Spinal cord (tissue), 10 donors: Measurements from ENCODE around the gene CASQ2. TPM values are rescaled to one million over a fixed set of nuclear protein-coding genes. Genes with fewer than 3 reads are reported as not detected.

Experiments used
- DNase-seq, 6 donors: peaks; one replicate each; pipeline versions ENCODE4 v3.0.0 to v3.0.0-alpha.2; 2013 to 2015; ENCODE audit warnings: low spot score in 6 of 6, low read depth in 4 of 6
- H3K27ac ChIP-seq: one replicate; pipeline ENCODE4 v1.5.1; 2013; ENCODE audit warnings: low read depth, low read length, control low read depth
- H3K27me3 ChIP-seq: one replicate; pipeline ENCODE4 v1.6.1; 2013; ENCODE audit warnings: low read length; ENCODE audit not compliant: control insufficient read depth, insufficient read depth
- H3K36me3 ChIP-seq: one replicate; pipeline ENCODE4 v1.6.1; 2013; ENCODE audit warnings: low read length; ENCODE audit not compliant: control insufficient read depth, insufficient read depth
- H3K4me1 ChIP-seq: one replicate; pipeline ENCODE4 v1.6.1; 2013; ENCODE audit warnings: low read length; ENCODE audit not compliant: control insufficient read depth, insufficient read depth
- H3K4me3 ChIP-seq: one replicate; pipeline ENCODE4 v1.5.1; 2013; ENCODE audit warnings: low read depth, low read length, control low read depth
- H3K9me3 ChIP-seq: one replicate; pipeline ENCODE4 v1.6.1; 2013; ENCODE audit warnings: low read length; ENCODE audit not compliant: control insufficient read depth, insufficient read depth
- WGBS: methylation state at CpG from one replicate; pipeline ENCODE4 v1.1.5; 2013; ENCODE audit warnings: missing lambda C conversion rate; ENCODE audit not compliant: insufficient coverage; 5-methylcytosine and 5-hydroxymethylcytosine counted together
- polyA plus RNA-seq, 2 donors: library from polyadenylated mRNA; unstranded; fragments of 120-200 nt; gene quantifications; one replicate each; pipeline ENCODE4 v1.2.1, GENCODE V29; 2013; ENCODE audit not compliant: insufficient read length in 2 of 2
- total RNA-seq, 2 donors: library from RNA; depleted of rRNA in 1 of 2; stranded (reverse); fragments of 120-200 nt in 1 of 2; fragments of >200 nt in 1 of 2; gene quantifications; one replicate each; pipeline versions ENCODE4 v1.2.3 to v1.2.4, GENCODE V29; 2013 to 2014
- donor health status: healthy.

The CASQ2 gene
- total and polyA plus RNA-seq, 4 donors: 1.1 to 3.1 (median 1.4) TPM

DNA sequence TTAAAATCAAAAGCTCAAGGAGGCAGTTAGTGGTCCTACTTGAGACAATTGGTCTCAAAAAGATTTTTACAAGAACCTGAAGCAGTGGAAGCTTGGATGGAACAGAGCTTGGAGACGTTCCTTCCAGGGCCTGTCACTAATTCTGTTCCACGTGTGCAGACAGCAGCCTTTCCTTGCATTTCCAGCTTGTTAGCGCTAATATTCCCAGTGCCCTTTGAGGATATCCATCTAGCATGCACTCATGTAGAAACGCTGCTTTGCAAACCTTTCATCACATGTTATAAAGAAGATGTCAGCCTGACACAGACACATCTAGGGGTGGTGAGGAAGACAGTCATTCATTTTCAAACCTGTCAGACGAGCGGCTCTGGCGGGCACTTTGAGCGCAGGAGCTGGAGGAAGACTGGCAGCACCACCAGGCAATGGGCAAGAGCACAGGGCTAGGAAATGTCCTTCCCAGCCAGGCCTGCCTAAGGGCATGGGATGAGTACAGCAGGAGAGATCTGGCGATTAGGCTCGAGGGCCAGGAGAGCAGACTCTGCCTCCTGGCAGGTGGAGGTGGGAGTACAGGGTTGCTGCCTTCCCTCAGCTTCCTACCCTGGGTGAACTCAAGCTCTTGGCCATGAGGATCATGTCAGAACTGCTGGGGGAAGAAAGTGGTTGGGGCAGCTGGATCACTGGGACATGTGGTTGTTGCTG, 55.5 kb downstream of the CASQ2 start:
- WGBS: 75% methylated on average over 9 of the region's 10 CpGs
- Histone ChIP-seq H3K9me3 (no peaks in the 10 kb centered on the region), H3K4me1 (no peaks in the 10 kb centered on the region), H3K27ac (no peak overlapping the region), H3K36me3 (no peaks in the 10 kb centered on the region), H3K27me3 (no peaks in the 10 kb centered on the region), H3K4me3 (no peak overlapping the region)
- DNase-seq: no peak

DNA sequence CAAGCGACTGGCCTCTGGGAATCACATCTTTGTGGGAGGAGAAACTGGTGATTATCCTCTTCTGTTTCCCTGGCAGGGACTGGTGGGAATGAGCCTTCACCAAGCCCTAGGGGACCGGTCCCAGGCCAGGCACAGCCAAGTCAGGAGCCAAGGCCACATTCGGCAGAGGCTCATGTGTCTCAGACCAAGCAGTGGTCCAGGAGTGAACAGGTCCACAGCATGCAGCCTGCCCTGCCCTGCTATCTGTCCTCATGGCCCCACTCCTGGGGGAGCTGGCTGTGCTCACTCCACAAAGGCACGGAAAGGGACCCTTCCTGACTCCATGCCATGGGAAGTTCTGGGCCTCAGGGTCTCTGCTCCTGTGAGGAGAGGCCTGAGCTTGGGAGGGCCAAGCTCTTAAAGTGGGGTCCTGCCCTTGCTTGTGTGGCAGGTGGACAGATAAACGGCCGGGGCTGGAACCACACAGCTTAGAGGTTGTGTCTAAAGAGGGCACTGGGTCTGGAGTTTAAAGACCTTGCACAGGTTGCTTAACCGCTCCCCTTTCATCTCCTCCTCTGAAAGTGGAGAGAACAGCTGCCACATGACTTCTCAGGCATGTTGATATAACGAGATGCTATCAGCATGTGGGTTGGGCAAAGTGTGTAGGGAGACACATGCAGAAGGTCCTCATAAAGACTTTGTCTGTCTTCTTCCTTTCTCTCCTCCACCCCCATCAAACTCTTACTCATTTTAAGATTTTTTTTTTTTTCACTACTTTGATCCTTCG, 57.5 kb downstream of the CASQ2 start:
- DNase-seq: no peak
- WGBS: 73% methylated on average over 5 of the region's 9 CpGs

DNA sequence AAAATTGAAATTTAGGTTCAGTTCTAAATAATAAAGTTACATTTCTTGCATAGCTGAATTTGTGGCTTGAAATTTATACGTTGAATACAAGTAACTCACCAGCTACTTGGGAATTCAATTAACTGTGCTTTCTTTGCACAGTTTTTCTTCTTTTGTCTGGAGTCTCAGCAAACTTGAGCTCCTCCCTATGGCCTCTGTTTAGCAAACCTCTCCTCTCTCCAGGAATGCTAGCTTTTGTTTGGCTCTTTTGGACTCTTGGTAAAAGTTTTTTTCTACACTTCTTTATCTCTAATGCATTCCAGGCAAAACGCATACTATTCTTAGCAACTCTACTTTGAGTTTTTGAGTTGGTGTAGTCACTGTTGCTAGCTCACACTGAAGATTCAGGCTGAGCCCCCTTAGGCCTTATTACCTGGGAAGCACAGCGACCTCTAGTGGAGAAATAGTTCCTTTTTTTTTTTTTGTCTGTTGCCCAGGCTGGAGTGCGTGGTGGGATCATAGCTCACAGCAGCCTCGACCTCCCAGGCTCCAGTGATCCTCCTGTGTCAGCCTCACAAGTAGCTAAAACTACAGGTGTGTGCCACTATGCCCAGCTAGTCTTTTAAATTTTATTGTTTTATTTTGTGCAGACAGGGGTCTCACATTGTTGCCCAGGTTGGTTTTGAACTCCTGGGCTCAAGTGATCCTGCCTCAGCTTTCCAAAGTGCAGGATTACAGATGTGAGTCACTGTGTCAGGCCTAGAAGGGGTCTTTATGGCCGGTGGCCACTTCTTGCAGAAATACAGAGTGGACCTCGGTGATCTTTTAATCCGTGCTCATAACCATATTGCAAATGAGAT, 61.7 kb downstream of the CASQ2 start:
- peak in 3 of 6 donors; percentile 37 to 66 (median 48) for DNase-seq
- Histone ChIP-seq H3K4me3 (no peak overlapping the region), H3K27me3 (no peaks in the 10 kb centered on the region), H3K9me3 (no peaks in the 10 kb centered on the region), H3K36me3 (no peaks in the 10 kb centered on the region), H3K27ac (peak overlapping the region; percentile 17), H3K4me1 (peaks cover 12% of the 10 kb centered on the region)
- WGBS: 88% methylated on average over 2 of the region's 8 CpGs

More for the DNA sequence above, 57.5 kb downstream of the CASQ2 start:
- H3K27ac ChIP-seq: no peak overlapping the region
- H3K4me3 ChIP-seq: no peak overlapping the region
- H3K27me3 ChIP-seq: no peaks in the 10 kb centered on the region
- H3K9me3 ChIP-seq: no peaks in the 10 kb centered on the region
- peaks cover 10% of the 10 kb centered on the region for H3K4me1 ChIP-seq
- H3K36me3 ChIP-seq: no peaks in the 10 kb centered on the region

DNA sequence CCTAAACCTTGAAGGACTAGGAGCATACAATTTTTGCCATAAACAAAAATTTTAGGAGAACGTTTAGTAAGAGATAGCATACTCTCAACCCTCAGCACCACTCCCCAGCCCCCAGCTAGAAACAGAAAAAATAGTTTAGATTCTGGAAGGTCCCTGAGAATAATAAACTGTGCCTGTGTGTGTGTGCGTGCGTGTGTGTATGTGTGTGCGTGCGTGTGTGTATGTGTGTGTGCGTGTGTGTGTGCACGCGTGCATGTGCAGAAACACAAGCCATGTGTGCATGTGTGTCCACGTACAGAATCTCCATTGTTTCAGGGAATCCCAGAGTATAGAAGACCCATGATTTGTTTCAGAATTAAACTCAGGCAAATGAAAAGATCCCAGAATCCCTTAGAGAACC, 62.6 kb downstream of the CASQ2 start:
- 80% methylated on average over 5 of the region's 9 CpGs for WGBS
- no peaks in the 10 kb centered on the region for H3K27me3 ChIP-seq
- no peaks in the 10 kb centered on the region for H3K9me3 ChIP-seq
- no peaks in the 10 kb centered on the region for H3K36me3 ChIP-seq
- no peak overlapping the region for H3K4me3 ChIP-seq
- peak overlapping the region; percentile 17 for H3K27ac ChIP-seq
- no peak for DNase-seq
- peaks cover 12% of the 10 kb centered on the region for H3K4me1 ChIP-seq

DNA sequence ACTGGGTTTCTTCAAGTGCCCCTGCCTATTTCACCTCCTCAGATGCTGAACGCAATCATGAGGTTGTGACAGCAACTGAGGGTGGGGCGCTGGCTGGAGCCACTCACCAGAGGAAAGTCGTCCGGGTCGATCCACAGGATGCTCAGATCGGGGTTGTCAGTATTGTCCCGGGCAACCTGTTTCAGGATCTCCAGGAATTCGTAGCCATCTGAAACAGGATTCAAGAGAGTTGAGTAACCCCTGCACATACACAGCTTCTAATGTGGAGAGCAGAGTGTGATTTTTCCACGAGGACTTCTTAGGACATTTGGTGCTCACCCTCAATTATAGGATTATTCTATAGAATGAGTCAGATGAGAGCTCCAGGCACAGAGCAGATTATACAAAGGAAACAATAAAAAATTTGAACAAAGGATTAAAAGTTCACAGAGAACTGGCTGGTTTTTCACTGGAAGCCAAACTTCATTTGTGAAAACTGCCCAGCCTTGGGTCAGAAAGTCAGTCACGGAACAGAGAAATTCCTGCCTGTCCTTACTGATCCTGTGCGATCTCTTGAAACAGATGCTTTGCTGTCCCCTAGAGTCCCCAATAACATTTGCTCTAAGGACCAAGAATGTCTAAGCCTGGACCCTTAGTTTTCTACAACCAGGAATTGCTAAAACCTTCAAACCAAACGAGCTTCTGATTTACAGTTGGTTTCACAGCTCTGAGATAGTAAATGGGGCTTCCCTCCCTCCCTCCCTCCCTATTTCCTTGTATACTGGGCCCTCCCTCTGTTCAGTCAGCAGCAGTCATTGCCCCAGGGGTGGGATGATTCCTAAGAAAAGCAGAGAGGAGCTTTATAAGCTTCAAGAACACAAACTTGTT, 63.2 kb downstream of the CASQ2 start:
- Histone ChIP-seq H3K4me1 (peaks cover 12% of the 10 kb centered on the region), H3K27ac (peak overlapping the region; percentile 17), H3K9me3 (no peaks in the 10 kb centered on the region), H3K36me3 (no peaks in the 10 kb centered on the region), H3K27me3 (no peaks in the 10 kb centered on the region), H3K4me3 (no peak overlapping the region)
- DNase-seq: peak in 1 of 6 donors; percentile 28
- WGBS: 91% methylated on average over 7 of the region's 12 CpGs

DNA sequence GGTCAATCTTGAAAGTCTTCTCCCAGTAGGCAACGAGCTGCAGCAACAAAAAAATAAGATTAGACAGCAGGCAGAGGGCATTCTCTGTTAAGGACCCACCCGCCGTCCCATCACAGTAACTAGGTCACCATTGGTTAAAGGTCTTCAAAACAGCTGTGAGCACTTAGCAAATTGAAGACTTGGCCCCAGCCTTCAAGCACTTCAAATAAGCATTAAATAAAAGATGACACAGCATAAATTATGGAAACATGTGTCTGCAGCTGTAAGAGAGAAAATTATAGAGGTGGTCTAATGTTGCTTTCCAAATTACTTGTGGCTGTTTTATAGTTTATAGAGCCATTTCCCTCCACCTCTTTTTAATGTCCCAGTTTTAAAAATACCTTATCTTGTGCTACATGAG, 65.6 kb downstream of the CASQ2 start:
- no peak overlapping the region for H3K27ac ChIP-seq
- H3K27me3 ChIP-seq: no peaks in the 10 kb centered on the region
- no peak overlapping the region for H3K4me3 ChIP-seq
- peaks cover 12% of the 10 kb centered on the region for H3K4me1 ChIP-seq
- H3K9me3 ChIP-seq: no peaks in the 10 kb centered on the region
- DNase-seq: no peak
- WGBS: 83% methylated on average over 3 of the region's 3 CpGs
- no peaks in the 10 kb centered on the region for H3K36me3 ChIP-seq

DNA sequence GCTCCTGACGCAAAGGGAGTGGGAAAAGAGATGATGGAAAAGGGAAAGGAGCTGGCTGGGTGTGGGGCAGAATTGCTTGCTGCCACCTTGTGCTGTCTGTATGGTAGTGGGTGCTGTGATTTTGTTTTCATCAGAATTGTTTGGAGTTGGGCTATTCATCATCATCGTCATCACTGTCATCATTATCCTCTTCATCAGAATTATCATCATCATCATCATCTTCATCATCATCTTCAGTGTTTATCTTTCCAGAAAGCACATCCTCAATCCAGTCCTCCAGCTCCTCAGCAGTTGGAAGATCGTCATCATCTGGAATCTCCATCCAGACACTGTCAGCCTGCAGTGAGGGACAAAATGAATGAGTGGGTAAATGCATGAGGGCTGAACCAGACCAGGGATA, 67.4 kb downstream of the CASQ2 start:
- no peak overlapping the region for H3K27ac ChIP-seq
- no peak overlapping the region for H3K4me3 ChIP-seq
- DNase-seq: no peak
- no peaks in the 10 kb centered on the region for H3K9me3 ChIP-seq
- no peaks in the 10 kb centered on the region for H3K27me3 ChIP-seq
- 75% methylated on average over 1 of the region's 3 CpGs for WGBS
- no peaks in the 10 kb centered on the region for H3K36me3 ChIP-seq
- H3K4me1 ChIP-seq: peaks cover 3% of the 10 kb centered on the region

DNA sequence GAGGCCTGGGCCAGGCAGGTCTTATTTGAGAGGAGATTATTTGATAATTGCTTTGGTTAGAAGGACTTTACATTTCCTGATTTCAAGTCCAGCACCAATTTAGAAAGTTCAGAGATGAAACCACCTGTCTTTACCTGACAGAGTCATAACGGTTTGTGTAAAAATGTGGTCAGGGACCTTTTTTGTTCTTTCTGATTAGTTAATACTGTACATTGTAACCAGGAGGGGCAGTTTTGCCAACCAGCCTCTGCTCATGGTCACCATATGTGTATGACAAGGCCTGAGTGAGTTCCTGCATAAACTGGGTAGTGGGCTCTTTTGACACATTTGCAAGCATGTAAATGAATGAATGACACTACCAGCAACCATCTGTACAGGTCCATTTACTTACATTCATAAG, 70.9 kb downstream of the CASQ2 start:
- H3K36me3 ChIP-seq: no peaks in the 10 kb centered on the region
- no CpG with 5 or more reads among the region's 1 CpG for WGBS

DNA sequence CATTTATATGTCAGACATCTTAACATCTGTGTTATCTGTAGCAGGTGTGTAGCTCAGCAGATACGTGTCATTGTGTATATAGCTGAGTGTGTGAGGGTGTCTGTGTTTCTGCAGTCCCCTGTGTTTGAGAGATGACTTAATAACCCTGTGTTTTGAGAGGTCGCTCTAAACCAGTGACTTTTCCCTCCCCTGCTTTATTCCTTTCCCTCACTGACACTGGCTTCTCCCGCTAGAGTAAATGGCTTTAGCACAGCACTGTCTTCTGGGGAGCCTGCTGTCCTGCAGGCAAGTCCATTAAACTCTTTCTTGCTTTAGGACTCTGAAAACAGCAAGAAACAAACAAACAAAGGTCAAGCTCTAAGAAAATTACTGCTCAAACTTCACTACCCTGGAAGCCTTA, 73.7 kb downstream of the CASQ2 start:
- H3K4me3 ChIP-seq: no peak overlapping the region
- H3K27ac ChIP-seq: no peak overlapping the region
- WGBS: 20% methylated on average over 1 of the region's 3 CpGs

More for the DNA sequence above, 70.9 kb downstream of the CASQ2 start:
- no peaks in the 10 kb centered on the region for H3K27me3 ChIP-seq
- no peak overlapping the region for H3K4me3 ChIP-seq
- no peaks in the 10 kb centered on the region for H3K4me1 ChIP-seq
- no peak for DNase-seq
- H3K27ac ChIP-seq: no peak overlapping the region
- H3K9me3 ChIP-seq: no peaks in the 10 kb centered on the region

More for the DNA sequence above, 73.7 kb downstream of the CASQ2 start:
- H3K27me3 ChIP-seq: no peaks in the 10 kb centered on the region
- peaks cover 15% of the 10 kb centered on the region for H3K36me3 ChIP-seq
- no peaks in the 10 kb centered on the region for H3K9me3 ChIP-seq
- H3K4me1 ChIP-seq: peaks cover 6% of the 10 kb centered on the region
- peak in 1 of 6 donors; percentile 46 for DNase-seq
